HG02973 (cell line): ENCODE results near the gene TNFRSF19.

Experiments used
- ATAC-seq: cut with Tn5 transposase; IDR thresholded peaks from one replicate; pipeline ENCODE4 v1.9.1; 2021; ENCODE audit warnings: moderate library complexity; ENCODE audit not compliant: unreplicated experiment

TNFRSF19 gene

DNA sequence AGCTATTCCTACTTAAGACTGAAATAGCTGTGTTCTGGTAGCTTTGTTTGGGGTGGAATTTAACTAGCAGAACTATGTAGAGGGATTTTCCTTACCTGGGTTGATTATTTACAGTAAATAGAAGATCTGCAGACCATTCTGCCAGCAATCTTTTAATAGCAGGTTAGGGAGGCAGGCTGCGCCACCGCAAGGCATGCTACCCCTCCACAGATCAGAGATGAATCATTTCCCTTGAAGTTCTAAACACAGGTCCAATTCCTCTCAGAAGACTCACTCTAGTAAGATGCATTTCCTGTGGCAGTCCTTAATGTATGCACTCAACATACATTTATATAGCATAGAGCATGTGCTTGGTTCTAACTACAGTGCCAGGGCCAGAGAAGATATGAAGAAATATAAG is 109.0 kb downstream of the TNFRSF19 start:
- ATAC-seq = no peak

DNA sequence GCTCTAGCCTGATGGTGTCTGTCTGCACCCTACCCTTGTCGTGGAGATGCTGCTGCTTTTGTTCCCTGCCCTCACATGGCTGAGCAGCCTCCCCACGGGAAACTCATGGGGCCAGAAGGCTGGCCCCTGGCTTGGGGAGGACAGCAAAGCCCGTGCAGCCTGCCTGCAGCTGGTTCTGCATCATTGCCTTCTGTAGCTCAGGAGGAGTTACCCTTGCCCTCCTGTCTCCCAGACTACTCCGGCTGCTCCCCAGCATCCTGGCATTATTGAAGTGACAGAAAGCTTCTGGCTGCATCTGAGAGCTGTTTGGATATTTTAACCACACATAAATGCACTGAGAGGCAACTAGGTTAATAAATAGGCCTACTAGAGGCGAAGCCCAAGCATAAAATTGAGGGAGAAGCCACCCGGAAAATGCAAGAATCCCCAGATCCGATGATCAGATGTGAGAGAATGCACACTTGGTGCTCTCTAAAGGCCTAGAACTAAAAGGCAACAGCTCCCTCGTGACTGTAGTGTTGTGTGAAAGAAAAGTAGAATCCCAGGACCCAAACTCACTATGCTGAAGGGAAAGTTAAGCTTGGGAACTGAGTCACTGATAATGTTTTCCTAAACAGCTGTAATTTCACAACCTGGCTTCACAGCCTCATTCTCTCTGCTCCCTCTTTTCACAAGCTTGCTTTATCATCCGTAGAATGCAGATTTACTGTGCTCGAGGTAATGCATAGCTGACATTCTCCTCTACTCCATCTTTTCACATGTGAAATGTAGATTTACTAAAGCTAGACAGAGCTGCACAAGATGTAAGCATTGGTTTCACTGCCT is 110.8 kb downstream of the TNFRSF19 start:
- no peak for ATAC-seq

DNA sequence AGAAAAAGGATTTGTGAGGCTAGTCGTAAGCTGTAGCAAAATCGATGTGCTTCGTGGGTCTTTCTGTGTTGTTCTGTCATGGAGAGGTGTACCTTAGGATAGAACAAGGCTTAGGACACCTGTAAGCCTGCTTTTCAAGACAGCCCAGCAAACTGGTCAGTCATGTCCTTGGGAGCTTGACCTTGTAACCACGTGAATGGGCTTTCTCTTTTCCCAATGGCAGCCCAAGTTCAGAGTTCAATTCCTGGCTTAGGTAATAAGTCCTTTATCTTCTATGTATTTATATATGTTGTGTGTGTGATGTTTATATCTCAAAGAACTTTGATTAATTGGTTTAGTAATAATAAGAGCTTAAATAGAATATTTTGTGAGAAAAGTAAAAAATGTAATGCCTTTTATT is 112.9 kb downstream of the TNFRSF19 start:
- no peak for ATAC-seq

DNA sequence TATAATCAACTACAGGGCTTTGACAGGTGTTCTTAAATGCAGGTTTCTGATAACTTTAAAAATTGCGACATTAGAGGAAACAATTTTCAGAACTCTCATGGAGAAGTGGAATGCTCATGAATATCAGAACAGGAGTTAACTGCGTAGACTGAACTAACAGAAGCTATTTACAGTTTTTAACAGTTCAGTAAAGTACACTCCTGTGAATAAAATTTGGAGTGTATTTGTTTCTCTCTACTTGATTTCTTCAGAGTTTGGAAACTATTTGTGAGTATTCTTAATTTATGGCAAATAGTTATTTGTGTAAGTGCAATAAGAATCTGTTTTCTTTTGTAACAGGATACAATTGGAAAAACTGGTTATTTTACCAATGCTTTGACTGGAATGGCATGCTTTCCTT is 114.4 kb downstream of the TNFRSF19 start:
- ATAC-seq = no peak

DNA sequence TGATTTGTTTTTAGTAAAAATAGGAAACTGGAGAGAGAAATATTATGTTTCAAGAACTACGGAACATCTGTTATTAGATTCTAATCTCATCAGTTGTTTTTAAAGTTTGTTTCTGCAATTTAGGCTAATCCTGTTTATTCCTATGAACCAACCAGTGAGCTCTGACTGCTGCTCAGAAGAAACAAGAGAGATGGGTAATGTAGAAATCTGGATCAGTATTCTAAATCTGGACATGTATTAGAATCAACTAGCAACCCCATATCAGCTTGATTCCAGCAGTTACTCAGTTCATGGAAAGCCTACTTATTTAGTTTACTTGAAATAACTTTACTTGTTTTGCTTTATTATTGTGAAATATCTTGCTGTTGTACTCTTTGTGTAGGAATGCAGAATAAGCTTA is 115.2 kb downstream of the TNFRSF19 start:
- ATAC-seq = no peak

DNA sequence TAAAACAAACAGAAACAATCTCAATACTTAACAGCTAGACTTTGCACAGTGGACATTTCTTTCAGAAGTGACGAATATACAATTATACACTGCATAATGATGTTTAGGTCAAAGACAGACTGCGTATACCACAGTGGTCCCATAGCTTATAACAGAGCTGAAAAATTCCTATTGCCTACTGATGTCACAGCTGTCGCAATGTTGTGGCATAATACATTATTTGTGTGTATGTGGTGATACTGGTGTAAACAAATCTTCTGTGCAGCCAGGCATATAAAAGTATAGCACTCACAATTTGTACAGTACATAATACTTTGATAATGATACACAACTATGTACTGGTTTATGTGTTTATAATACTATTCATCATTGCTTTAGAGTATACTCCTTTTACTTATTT is 116.7 kb downstream of the TNFRSF19 start:
- ATAC-seq = no peak

DNA sequence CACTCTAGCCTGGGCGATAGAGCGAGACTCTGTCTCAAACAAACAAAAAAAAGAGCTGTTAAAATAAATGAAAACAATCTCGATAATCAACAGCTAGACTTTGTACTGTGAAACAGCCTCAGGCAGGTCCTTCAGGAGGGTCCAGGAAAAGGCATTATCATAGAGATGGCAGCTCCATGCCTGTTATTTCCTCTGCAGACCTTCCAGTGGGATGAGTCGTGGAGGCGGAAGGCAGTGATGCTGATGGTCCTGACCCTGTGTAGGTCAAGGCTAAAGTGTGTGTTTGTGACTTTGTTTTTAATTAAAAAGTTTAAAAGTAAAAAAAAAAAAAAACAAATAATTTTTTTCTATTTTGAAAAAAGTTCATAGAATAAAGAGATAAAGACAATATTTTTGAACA is 117.4 kb downstream of the TNFRSF19 start:
- ATAC-seq = no peak

DNA sequence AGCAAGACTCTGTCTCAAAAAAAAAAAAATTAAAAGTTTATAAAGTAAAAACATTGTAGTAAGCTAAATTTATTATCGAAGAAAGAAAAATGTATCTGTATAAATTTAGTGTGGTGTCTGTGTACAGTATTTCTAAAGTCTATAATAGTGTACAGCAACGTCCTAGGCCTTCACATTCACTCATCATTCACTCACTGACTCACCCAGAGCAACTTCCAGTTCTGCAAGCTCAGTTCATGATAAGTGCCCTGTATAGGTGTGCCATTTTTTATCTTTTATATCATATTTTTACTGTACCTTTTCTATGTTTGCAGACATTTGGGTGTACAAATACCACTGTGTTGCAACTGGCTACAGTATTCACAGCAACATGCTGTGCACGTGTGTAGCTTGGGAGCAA is 118.1 kb downstream of the TNFRSF19 start:
- no peak for ATAC-seq

DNA sequence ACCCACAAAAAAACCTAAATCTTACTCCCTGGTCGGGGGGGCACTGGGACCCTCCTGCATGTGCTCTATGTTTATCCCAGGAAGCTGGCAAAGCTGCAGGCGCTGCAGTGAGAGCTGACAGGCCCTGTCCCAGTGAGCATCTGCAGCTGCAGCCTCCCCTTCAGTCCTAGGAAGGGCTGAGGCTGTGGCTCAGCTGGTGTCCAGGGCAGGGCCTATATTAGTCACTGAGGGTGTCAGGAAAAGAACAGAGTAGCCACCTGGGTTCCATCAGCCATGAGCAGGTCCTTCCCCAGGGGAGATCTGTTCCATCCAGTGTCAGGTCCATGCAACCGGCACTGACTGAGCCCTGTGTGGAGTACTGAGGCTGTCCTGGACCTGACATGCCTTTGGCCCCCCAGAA is 120.5 kb downstream of the TNFRSF19 start:
- no peak for ATAC-seq

DNA sequence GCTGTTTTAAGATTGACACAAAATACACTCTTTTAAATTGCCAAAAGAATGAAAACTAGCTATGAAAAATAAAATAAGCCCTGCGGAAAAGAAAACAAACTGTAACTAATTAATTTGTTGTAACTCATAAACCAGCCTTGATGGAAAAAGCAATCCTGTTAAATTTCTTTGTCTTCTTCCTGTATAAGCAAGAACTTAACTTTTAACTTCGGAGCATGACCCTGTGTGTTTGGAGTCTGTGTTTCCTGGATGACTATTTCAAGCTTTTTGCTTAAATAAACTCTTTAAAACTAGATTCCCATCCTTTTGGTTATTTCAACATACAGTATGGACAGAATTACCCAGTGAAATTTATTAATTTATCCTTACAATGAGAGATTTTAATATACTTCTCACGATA is 122.6 kb downstream of the TNFRSF19 start:
- ATAC-seq = no peak

DNA sequence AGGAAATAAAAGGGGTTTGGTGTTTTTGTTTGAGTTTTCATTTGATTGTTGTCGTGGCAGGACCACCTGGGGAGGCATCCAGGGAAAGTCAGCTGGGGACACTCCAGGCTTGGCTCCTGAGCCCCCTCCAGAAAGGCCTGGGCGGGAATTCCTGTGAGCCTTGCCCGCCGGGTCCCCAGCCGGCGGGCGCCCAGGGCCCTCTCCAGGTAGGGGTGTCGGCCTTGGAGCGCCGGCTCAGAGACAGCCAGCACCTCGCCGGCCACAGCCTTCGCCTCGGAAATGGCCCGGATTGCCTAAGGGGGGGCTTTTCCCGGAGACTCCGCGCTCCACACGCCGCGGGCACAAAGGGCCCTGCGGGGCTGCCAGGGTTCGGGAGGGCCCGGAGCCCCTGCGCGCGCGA is 125.0 kb downstream of the TNFRSF19 start:
- ATAC-seq = no peak

DNA sequence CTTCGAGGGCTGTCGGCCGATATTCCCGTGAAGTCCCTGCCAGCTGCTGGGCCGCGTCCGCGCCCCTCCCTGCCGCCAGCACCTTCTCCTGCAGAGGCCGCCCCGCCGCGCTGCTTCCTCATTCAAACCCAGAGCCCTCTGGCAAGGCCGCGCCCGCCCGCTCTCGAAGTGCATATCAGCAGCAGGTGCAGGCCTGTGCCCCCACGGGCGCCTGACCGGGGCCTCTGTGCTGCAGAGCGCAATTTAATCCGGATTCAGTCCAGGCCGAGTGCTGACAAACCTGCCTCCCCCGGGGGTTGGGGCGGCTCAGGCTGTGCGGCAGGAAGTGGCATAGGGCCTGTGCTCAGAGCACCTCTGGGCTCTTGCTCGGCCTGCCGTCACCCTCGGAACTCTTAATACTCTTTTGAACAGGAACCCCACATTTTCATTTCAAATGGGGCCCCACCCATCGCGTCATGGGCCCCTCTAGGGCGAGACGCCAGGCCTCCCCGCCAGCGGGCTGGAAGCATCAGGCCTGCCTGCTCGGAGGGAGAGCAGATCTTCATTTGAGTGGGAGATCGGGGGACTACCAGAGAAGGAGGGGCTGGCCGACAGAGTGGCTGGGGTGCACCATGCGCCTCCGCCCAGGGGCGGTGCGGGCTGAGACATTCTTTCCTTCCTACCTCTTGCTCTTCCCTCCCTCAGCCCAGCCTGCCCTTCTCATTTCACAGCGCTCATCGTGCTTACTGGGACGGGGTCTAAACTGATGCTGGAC is 125.7 kb downstream of the TNFRSF19 start:
- no peak for ATAC-seq

DNA sequence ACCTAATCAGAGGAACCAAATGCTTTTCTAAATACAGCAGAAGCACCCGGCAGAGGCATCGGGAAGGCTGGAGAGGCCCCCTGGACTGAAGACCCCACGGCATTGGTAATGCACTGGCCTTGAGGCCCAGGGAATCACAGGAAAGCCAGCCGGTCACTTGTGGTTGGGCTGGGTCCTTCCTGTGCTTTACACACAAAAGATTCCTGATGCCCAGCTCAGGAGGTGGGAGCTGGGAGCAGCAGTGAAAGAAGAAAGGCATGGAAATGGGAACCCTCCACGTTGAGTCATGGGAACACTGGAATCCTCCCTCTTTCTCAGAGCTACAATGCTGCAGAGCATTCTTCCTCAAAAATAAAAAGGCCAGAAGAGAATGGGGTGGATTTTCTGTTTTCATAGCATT is 126.4 kb downstream of the TNFRSF19 start:
- ATAC-seq = no peak

DNA sequence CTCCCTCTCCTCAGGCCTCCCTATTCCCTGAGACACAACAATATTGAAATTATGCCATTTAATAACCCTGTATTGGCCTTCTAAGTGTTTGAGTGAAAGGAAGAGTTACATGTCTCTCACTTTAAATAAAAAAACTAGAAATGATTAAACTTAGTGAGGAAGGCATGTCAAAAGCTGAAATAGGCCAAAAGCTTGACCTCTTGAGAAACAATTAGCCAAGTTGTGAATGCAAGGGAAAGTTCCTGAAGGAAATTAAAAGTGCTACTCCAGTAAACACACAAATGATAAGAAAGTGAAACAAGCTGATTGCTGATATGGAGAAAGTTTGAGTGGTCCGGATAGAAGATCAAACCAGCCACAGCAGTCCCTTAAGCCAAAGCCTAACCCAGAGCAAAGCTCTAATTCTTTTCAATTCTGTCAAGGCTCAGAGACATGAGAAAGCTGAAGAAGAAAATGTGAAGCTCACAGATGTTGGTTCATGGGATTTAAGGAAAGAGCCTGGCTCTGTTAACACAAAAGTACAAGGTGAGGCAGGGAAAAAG is 127.6 kb downstream of the TNFRSF19 start:
- ATAC-seq = no peak

DNA sequence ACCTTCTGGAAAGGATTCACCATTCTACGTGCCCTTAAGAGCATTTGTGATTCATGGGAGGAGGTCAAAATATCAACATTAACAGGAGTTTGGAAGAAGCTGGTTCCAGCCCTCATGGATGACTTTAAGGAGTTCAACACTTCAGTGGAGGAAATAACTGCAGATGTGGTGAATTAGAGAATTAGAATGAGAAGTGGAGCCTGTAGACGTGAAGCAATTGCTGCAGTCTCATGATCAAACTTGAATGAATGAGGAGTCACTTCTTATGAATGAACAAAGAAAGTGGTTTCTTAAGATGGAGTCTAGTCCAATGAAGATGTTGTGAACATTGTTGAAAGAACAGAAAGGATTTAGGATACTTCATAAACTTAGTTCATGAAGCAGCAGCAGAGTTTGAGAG is 129.1 kb downstream of the TNFRSF19 start:
- no peak for ATAC-seq

DNA sequence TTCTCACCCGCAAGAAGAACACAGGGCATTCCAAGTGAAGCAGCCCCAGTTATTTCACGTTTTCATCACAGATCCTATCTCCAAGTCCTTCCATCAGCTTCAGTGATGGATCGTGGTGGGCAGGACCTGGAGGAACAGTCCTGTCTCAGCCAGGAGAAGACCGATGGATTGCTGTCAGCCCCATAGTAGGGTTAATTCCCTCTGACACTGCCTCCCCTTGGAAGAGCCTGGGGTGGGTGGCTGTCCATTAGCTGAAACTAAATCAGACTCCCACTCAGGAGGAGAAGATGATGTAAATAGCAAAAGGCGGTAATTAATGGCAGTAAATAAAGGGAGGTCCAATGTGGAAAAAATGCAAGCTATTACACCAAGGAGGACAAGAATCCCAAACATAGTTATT is 131.0 kb downstream of the TNFRSF19 start:
- ATAC-seq = no peak

DNA sequence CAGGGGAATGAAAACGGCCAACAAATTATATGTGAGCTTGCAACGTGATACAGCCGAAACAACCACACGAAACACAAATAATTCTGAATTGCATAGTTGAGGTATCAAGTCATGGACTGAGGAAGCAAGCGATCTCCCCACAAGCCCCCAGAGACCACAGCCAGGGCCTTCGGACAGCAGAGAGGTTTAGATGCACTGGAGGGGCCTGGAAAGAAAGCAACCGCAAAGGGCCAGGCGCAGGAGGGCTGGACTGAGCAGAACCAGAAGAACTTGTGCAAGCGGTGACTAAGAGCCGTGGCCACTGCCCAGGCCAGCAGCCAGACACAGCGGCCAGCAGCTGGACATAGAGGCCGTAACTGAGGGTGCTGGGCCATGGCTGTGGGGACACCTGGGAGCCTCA is 131.4 kb downstream of the TNFRSF19 start:
- no peak for ATAC-seq

DNA sequence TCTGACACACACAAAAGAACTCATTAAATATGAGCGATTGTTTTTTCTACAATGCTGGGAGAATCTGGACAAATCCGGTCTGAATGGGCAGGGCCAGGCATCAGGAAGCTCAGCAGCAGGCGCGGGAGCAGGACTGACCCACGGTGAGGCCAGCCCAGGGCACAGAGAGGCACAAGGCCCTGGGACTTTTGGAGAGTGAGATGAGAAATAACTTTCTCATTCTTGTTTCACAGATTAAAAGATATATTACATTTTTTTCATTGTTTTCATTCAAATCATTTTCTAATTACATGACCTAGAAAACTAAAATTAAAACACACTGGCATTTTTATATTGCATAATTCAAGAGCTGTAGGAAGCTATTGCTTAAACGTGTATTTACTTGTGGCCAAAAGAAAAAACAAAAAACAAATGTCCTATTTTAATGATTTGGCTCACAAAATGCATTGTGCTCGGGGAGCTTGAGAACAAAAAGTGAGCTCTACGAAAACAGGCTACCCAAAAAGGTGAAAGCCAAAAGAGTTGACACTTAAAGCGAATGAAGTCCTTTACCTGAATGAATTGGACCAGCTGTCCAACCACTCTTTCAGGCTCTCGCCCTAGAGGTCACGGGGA is 133.1 kb downstream of the TNFRSF19 start:
- no peak for ATAC-seq

DNA sequence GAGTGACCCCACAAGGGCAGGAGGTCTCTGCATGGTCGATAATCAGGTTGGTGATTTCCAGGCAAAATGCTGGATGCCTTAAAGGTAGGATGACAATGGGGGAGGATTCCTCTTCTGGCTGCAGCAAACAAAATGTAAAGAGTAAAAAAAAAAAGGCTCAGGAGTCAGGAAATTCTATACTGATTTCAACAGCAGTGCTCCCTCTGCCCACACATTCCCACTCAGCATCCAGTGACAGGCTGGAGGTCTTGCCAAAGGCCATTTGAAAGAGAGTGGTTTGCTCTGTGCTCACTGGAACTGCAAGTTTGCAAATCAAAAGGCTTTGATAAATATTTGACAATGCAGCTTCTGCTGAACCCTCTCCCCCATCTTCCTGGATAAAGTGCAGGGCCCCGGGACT is 135.4 kb downstream of the TNFRSF19 start:
- no peak for ATAC-seq

DNA sequence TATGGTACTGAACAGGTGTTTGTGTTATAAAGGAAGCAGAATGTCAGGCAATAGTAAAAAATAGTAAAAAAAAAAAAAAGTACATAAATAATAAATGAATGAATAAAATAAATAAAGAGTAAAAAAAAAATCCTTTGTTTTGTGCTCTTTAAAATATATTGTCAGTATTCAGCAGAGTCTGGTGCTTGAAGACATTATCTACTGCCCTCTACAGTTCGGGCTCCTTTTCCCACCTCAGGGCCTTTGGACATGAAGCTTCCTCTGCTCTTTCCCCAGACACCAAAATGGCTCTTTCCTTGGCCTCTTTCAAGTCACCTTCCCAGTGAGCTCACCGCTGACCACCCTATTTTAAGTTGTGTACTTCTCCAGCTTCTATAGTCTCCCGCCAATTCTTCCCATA is 137.5 kb downstream of the TNFRSF19 start:
- ATAC-seq = no peak

DNA sequence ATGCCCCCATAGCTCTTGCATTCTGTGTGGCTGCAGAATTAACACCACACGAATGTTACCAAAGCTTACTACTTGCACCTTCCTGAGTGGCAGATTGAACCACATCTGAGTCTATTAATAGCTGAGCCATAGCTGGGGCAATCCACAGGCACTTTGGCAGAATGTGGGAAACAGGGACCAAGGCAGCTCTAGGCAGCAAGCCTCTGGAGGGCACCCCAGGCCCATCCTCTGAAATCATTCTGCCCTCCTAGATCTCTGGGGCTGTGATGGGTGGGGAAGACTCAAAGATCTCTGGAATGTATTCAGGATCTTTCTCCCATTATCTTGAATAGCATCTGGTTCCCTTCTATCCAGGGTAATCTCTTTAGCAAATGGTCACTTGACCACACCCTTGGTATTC is 139.3 kb downstream of the TNFRSF19 start:
- ATAC-seq = no peak

DNA sequence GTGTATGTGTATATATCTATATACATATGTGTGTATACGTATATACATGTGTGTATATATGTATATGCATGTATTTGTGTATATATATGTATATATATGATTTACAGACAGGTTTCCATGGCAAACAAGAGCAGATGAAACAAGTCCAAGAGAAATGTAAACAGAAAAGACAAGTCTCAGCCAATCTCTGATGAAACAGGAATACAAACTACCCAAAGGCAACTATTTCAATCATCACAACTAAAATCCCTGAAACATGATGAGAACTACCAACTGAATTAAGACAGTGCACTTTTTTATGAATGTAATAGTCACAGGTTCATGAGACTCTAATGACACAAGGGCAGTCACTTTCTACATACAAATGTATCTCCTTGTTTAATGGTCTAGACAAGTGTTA is 140.2 kb downstream of the TNFRSF19 start:
- no peak for ATAC-seq
